HEK293 (cell line): Measurements from ENCODE around the gene ABHD10.
A peak's percentile ranks its signal among the peaks of the same experiment; 100 is the strongest.

ENCODE experiments used
- BCL11B ChIP-seq: fragments of 450-650 bp; formaldehyde crosslinking; IDR thresholded peaks from 2 replicates; pipeline ENCODE4 v1.5.1; 2016; ENCODE audit warnings: low read depth, missing biosample characterization, missing genetic modification characterization
- HOXC10 ChIP-seq: sonication (generic); formaldehyde crosslinking; IDR thresholded peaks from 2 replicates; pipeline ENCODE4 v1.8.1; 2023; ENCODE audit warnings: mild to moderate bottlenecking, missing genetic modification reagents
- KLF10 ChIP-seq: fragments of 450-650 bp; IDR thresholded peaks from 2 replicates; pipeline ENCODE4 v1.5.1; 2018; ENCODE audit warnings: missing biosample characterization, mild to moderate bottlenecking, missing genetic modification characterization
- MEIS1 ChIP-seq: sonication (generic); formaldehyde crosslinking; IDR thresholded peaks from 2 replicates; pipeline ENCODE4 v1.8.1; 2022; ENCODE audit warnings: missing genetic modification reagents, mild to moderate bottlenecking, borderline replicate concordance
- OSR2 ChIP-seq: fragments of 450-650 bp; formaldehyde crosslinking; IDR thresholded peaks from 2 replicates; pipeline ENCODE4 v1.5.1; 2016; ENCODE audit warnings: missing biosample characterization, missing genetic modification characterization
- SCRT1 ChIP-seq: fragments of 450-650 bp; formaldehyde crosslinking; IDR thresholded peaks from 2 replicates; pipeline ENCODE4 v1.5.1; 2016; ENCODE audit warnings: missing biosample characterization, missing genetic modification characterization, borderline replicate concordance
- ZFP41 ChIP-seq: fragments of 450-650 bp; formaldehyde crosslinking; IDR thresholded peaks from 2 replicates; pipeline ENCODE4 v1.5.1; 2016; ENCODE audit warnings: missing biosample characterization, missing genetic modification characterization, borderline replicate concordance
- ZNF155 ChIP-seq: fragments of 450-650 bp; formaldehyde crosslinking; IDR thresholded peaks from 2 replicates; pipeline ENCODE4 v1.5.1; 2016; ENCODE audit warnings: missing biosample characterization, missing genetic modification characterization
- ZNF221 ChIP-seq: fragments of 450-650 bp; formaldehyde crosslinking; IDR thresholded peaks from 2 replicates; pipeline ENCODE4 v1.5.1; 2017; ENCODE audit warnings: missing biosample characterization, missing genetic modification characterization, borderline replicate concordance
- ZNF37A ChIP-seq: fragments of 450-650 bp; IDR thresholded peaks from 2 replicates; pipeline ENCODE4 v1.5.1; 2018; ENCODE audit warnings: missing biosample characterization, missing genetic modification characterization
- ZNF473 ChIP-seq: fragments of 450-650 bp; formaldehyde crosslinking; IDR thresholded peaks from 2 replicates; pipeline ENCODE4 v1.5.1; 2017; ENCODE audit warnings: missing biosample characterization, missing genetic modification characterization
- ZNF48 ChIP-seq: fragments of 450-650 bp; formaldehyde crosslinking; IDR thresholded peaks from 2 replicates; pipeline ENCODE4 v1.5.1; 2016; ENCODE audit warnings: missing biosample characterization, missing genetic modification characterization
- ZNF514 ChIP-seq: fragments of 450-650 bp; formaldehyde crosslinking; IDR thresholded peaks from 2 replicates; pipeline ENCODE4 v1.5.1; 2016; ENCODE audit warnings: missing biosample characterization, missing genetic modification characterization
- ZNF544 ChIP-seq: fragments of 450-650 bp; formaldehyde crosslinking; IDR thresholded peaks from 2 replicates; pipeline ENCODE4 v1.5.0; 2017; ENCODE audit warnings: missing biosample characterization, missing genetic modification characterization
- ZNF596 ChIP-seq: fragments of 450-650 bp; IDR thresholded peaks from 2 replicates; pipeline ENCODE4 v1.5.0; 2018; ENCODE audit warnings: missing biosample characterization, mild to moderate bottlenecking, missing genetic modification characterization, moderate library complexity
- ZNF664 ChIP-seq: fragments of 450-650 bp; formaldehyde crosslinking; IDR thresholded peaks from 2 replicates; pipeline ENCODE4 v1.5.1; 2016; ENCODE audit warnings: missing biosample characterization, missing genetic modification characterization
- ZNF843 ChIP-seq: fragments of 450-650 bp; formaldehyde crosslinking; IDR thresholded peaks from 2 replicates; pipeline ENCODE4 v1.5.1; 2016; ENCODE audit warnings: missing biosample characterization, missing genetic modification characterization
- ZSCAN23 ChIP-seq: fragments of 450-650 bp; formaldehyde crosslinking; IDR thresholded peaks from 2 replicates; pipeline ENCODE4 v1.5.1; 2016; ENCODE audit warnings: missing biosample characterization, missing genetic modification characterization
- ZXDB ChIP-seq: fragments of 450-650 bp; formaldehyde crosslinking; IDR thresholded peaks from 2 replicates; pipeline ENCODE4 v1.5.1; 2016; ENCODE audit warnings: missing biosample characterization, missing genetic modification characterization
- TF ChIP-seq, protein P1 (sequence below): sonication (generic); formaldehyde crosslinking; IDR thresholded peaks from 2 replicates; pipeline ENCODE4 v1.8.1; 2022; ENCODE audit warnings: mild to moderate bottlenecking, moderate library complexity, missing genetic modification reagents
- TF ChIP-seq, protein P2 (sequence below): fragments of 450-650 bp; formaldehyde crosslinking; IDR thresholded peaks from 2 replicates; pipeline ENCODE4 v1.5.1; 2016; ENCODE audit warnings: missing biosample characterization, missing genetic modification characterization
- TF ChIP-seq, protein P3 (sequence below): fragments of 450-650 bp; formaldehyde crosslinking; IDR thresholded peaks from 2 replicates; pipeline ENCODE4 v1.5.1; 2016; ENCODE audit warnings: missing biosample characterization, missing genetic modification characterization
- TF ChIP-seq, protein P4 (sequence below): fragments of 450-650 bp; formaldehyde crosslinking; IDR thresholded peaks from 2 replicates; pipeline ENCODE4 v1.5.1; 2016; ENCODE audit warnings: missing biosample characterization, missing genetic modification characterization
- TF ChIP-seq, protein P5 (sequence below): fragments of 450-650 bp; formaldehyde crosslinking; IDR thresholded peaks from 2 replicates; pipeline ENCODE4 v1.5.1; 2016; ENCODE audit warnings: missing biosample characterization, missing genetic modification characterization

Gene ABHD10

DNA sequence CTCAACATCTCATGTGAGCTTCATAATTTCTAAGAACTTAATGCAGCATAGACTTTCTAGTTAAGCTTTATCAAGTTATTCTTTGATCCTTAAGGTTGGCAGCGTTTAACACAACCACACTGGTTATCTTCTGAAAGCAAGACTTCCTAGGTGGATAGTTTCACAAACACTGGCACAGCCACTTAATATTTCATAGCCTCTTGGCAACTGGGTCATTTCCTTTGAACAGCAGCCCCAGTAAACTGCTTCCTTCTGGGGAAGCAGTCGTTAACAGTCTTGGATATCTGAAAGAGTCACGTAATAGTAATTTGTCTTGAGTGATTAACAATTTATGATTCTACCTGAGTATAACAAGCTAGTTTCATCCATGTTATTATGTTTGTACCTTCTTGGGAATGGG lies 45.9 kb upstream of the ABHD10 start (continued):
- TF ChIP-seq ZNF221 (tag by site-specific recombination) (no peak), ZFP41 (tag by site-specific recombination) (no peak), ZXDB (tag by site-specific recombination) (0 out of 2 replicates have a peak, but pooled peaks have one; percentile 22), BCL11B (tag by site-specific recombination) (no peak), ZNF155 (no peak), MEIS1 (no peak), ZNF48 (tag by site-specific recombination) (no peak), HOXC10 (CRISPR knock-in tag) (no peak), SCRT1 (tag by site-specific recombination) (no peak), ZNF37A (tag by site-specific recombination) (no peak), OSR2 (tag by site-specific recombination) (peak; percentile 80), ZNF843 (tag by site-specific recombination) (peak; percentile 67), ZNF473 (no peak), ZSCAN23 (tag by site-specific recombination) (no peak), ZNF544 (tag by site-specific recombination) (no peak), KLF10 (tag by site-specific recombination) (no peak), ZNF664 (tag by site-specific recombination) (0 out of 2 replicates have a peak, but pooled peaks have one; percentile 18), ZNF596 (tag by site-specific recombination) (no peak), ZNF514 (tag by site-specific recombination) (no peak)
- TF ChIP-seq, protein P1, sequence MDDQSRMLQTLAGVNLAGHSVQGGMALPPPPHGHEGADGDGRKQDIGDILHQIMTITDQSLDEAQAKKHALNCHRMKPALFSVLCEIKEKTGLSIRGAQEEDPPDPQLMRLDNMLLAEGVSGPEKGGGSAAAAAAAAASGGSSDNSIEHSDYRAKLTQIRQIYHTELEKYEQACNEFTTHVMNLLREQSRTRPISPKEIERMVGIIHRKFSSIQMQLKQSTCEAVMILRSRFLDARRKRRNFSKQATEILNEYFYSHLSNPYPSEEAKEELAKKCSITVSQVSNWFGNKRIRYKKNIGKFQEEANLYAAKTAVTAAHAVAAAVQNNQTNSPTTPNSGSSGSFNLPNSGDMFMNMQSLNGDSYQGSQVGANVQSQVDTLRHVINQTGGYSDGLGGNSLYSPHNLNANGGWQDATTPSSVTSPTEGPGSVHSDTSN (CRISPR knock-in tag) = no peak
- TF ChIP-seq, protein P2, sequence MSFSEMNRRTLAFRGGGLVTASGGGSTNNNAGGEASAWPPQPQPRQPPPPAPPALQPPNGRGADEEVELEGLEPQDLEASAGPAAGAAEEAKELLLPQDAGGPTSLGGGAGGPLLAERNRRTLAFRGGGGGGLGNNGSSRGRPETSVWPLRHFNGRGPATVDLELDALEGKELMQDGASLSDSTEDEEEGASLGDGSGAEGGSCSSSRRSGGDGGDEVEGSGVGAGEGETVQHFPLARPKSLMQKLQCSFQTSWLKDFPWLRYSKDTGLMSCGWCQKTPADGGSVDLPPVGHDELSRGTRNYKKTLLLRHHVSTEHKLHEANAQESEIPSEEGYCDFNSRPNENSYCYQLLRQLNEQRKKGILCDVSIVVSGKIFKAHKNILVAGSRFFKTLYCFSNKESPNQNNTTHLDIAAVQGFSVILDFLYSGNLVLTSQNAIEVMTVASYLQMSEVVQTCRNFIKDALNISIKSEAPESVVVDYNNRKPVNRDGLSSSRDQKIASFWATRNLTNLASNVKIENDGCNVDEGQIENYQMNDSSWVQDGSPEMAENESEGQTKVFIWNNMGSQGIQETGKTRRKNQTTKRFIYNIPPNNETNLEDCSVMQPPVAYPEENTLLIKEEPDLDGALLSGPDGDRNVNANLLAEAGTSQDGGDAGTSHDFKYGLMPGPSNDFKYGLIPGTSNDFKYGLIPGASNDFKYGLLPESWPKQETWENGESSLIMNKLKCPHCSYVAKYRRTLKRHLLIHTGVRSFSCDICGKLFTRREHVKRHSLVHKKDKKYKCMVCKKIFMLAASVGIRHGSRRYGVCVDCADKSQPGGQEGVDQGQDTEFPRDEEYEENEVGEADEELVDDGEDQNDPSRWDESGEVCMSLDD (tag by site-specific recombination) = no peak
- TF ChIP-seq, protein P3, sequence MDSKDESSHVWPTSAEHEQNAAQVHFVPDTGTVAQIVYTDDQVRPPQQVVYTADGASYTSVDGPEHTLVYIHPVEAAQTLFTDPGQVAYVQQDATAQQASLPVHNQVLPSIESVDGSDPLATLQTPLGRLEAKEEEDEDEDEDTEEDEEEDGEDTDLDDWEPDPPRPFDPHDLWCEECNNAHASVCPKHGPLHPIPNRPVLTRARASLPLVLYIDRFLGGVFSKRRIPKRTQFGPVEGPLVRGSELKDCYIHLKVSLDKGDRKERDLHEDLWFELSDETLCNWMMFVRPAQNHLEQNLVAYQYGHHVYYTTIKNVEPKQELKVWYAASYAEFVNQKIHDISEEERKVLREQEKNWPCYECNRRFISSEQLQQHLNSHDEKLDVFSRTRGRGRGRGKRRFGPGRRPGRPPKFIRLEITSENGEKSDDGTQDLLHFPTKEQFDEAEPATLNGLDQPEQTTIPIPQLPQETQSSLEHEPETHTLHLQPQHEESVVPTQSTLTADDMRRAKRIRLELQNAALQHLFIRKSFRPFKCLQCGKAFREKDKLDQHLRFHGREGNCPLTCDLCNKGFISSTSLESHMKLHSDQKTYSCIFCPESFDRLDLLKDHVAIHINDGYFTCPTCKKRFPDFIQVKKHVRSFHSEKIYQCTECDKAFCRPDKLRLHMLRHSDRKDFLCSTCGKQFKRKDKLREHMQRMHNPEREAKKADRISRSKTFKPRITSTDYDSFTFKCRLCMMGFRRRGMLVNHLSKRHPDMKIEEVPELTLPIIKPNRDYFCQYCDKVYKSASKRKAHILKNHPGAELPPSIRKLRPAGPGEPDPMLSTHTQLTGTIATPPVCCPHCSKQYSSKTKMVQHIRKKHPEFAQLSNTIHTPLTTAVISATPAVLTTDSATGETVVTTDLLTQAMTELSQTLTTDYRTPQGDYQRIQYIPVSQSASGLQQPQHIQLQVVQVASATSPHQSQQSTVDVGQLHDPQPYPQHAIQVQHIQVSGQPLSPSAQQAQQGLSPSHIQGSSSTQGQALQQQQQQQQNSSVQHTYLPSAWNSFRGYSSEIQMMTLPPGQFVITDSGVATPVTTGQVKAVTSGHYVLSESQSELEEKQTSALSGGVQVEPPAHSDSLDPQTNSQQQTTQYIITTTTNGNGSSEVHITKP (tag by site-specific recombination) = no peak
- TF ChIP-seq, protein P4, sequence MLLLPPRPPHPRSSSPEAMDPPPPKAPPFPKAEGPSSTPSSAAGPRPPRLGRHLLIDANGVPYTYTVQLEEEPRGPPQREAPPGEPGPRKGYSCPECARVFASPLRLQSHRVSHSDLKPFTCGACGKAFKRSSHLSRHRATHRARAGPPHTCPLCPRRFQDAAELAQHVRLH (tag by site-specific recombination) = no peak
- TF ChIP-seq, protein P5, sequence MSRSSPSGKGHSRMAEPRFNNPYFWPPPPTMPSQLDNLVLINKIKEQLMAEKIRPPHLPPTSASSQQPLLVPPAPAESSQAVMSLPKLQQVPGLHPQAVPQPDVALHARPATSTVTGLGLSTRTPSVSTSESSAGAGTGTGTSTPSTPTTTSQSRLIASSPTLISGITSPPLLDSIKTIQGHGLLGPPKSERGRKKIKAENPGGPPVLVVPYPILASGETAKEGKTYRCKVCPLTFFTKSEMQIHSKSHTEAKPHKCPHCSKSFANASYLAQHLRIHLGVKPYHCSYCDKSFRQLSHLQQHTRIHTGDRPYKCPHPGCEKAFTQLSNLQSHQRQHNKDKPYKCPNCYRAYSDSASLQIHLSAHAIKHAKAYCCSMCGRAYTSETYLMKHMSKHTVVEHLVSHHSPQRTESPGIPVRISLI (tag by site-specific recombination) = no peak
